ENCODE measurements around the gene HMBS. TPM values are rescaled to one million over a fixed set of nuclear protein-coding genes. Genes with fewer than 3 reads are reported as not detected.

HMBS gene
- total RNA-seq, 4 donors from 2014 or later: 6.2 to 27.5 (median 10.0) TPM

- TF ChIP-seq CTCF (IDR thresholded peaks at IDR 0.05; ENCODE audit: low read depth): no peak
Observed at GRCh38 chr11:119048644-119049043, 36.0 kb upstream of the HMBS start.

- TF ChIP-seq CTCF (IDR thresholded peaks at IDR 0.05; ENCODE audit: low read depth): no peak
Observed at GRCh38 chr11:119049081-119049480, 35.6 kb upstream of the HMBS start.

DNA sequence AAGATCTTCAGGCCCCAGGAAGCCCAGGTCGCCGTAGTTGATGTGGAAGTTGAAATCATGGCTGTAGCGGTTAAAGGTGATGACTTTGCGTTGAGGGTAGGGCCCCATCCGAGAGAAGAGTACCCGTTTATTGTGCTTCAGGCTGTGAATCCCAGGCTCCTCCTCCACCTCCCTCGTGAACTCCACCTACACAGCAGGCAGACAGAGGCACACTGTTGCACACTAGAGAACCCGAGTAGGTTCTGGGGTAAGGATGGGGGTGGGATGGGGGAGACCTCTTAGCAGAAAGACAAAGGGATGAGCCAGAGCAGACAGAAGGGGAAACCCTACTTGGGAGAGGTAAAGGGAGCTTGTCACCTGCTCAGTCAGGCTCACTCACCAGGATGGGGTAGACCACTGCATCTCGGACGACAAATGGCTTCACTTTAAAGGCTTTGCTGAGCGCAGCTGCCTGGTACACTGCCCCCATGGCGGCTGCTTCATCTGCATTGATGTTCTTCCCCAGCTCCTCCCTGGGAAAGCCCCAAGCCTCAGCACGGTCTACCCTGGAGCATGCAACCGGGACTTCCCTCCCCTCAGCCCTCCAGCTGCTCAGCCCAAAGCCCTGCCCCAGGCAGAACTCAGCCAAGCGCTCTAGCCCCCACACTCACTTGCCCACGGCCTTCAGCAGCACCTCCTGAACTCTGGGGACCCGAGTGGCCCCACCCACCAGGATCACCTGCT is 33.1 kb upstream of the HMBS start:
- no peak for TF ChIP-seq CTCF (IDR thresholded peaks at IDR 0.05; ENCODE audit: low read depth)

DNA sequence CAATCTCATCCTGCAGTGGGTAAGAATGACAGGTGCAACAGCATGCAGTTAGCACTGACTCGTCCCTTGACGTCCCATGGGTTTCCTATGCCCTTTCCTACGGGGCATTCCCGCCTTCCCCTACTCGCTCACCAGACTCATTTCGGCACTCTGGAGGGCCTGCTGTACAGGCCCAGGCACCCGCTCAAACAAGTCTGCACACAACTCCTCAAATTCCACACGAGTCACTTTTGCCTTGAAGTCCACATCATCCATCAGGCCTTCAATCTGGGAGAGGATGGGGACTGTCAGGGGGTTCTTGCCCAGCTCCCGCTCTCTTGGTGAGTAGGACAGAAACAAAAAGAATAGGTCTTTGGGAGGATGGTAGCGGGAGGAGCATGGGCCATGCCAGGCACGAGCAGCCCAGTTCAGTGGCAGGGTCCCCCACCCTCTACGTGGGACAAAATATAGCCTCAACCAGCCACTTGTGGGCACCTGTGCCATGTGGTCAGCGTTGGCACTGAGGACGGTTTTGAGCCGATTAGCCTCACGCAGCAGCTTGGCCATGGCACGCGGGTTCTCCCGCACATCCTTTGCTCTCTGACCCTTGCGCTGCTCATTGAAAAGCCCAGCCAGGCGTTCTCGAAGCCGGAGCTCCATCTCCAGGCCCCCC is 32.4 kb upstream of the HMBS start:
- no peak for TF ChIP-seq CTCF (IDR thresholded peaks at IDR 0.05; ENCODE audit: low read depth)

DNA sequence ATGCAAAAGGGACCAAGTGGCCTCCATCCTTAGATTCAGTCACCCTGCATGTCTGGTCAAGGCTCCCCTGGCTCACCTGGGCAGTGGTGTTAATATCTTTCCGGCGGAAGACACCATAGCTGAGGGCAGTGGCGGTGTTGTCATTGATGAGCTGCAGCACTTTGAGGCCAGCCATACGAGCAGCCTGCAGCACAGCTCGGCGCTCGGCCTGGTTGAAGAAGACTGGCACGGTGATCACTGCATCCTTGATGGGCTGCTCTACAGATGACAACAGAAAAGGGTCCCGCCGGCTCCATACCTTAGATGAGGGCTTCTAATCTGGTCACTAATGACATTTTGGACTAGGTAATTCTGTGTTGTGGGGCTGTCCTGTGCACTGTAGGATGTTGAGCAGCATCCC is 30.3 kb upstream of the HMBS start:
- no peak for TF ChIP-seq CTCF (IDR thresholded peaks at IDR 0.05; ENCODE audit: low read depth)

DNA sequence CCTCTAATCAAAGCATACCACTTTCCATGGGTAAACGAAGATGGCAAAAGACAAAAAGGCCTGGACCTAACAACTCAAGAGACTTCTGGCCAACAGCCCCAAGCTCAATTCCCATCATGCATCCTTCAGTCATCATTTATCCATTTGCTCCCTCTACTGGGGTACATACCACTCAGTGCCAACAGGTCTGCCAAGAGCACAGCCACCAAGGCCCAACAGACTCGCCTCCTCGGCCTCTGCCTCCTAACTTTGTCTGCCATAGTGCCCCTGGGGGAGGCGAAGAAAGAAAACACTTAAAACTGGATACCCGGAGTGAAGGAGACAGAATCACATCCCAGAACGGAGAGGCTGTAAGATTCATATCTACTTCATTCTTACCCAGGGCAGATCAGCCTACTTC is 28.8 kb upstream of the HMBS start:
- TF ChIP-seq CTCF (IDR thresholded peaks at IDR 0.05; ENCODE audit: low read depth): no peak

DNA sequence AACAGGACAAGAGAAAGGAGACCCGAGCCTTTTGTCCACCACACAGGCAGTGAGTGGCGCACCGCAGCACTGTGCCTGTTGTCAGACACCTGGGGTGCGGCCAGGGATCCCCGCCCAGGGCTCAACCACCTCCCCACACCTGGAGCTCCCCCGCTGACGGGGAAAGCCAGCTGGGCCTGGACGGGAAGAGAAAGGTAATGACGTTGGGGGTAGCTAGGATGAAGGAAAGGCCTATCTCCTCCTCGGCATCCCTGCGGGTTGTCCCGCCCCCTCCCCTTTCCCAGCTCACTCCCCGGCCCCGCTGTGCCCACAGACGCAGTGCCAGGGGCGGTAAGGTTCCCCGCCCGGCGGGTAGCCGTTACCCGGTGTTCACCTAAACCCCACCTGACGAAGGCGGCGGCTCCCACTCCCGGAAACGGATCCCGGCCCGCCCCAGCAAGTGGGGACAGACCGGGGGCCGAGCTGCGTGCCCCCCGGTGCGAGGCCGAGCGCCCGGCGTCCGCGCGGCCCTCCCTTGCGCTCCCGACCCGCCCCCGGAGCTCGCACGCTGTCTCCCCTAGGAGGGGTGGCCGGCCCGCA is 28.2 kb upstream of the HMBS start:
- TF ChIP-seq CTCF (IDR thresholded peaks at IDR 0.05; ENCODE audit: low read depth): no peak

All from subcutaneous adipose tissue (tissue), 4 donors.